Measurements from ENCODE around the gene AFDN.
"Not testable (repeated sequence)": the region's sequence is repeated elsewhere in the genome, so short reads cannot be mapped to it uniquely, and the experiment has no call there.

The AFDN gene

GRCh38 chr6:167985911-167986595, 159.3 kb downstream of the AFDN start:
- DNase-seq = no peak

GRCh38 chr6:167987396-167988153, 160.9 kb downstream of the AFDN start:
- DNase-seq = no peak

- DNase-seq = no peak
These were observed 161.4 kb downstream of the AFDN start for GRCh38 chr6:167988154-167988495.

- DNase-seq = no peak
These were observed 162.5 kb downstream of the AFDN start for GRCh38 chr6:167988945-167989841.

GRCh38 chr6:167990016-167990945, 163.6 kb downstream of the AFDN start:
- peak; percentile 42 for DNase-seq

- DNase-seq = no peak
These were observed 166.5 kb downstream of the AFDN start for GRCh38 chr6:167993169-167993568.

GRCh38 chr6:167993831-167994230, 167.1 kb downstream of the AFDN start:
- DNase-seq = no peak

GRCh38 chr6:167995302-167995701, 168.6 kb downstream of the AFDN start:
- DNase-seq = peak; percentile 38

GRCh38 chr6:167995731-167996151, 169.0 kb downstream of the AFDN start:
- DNase-seq = no peak

GRCh38 chr6:167996424-167997199, 169.9 kb downstream of the AFDN start:
- no peak for DNase-seq

- no peak for DNase-seq
These were observed 170.9 kb downstream of the AFDN start, which contains the start of gene KIF25 for GRCh38 chr6:167997642-167998041. Gene KIF25, plus strand, starts transcription at chr6:167997671. Its CDS starts 31,915 bp downstream, at chr6:168029586.

- DNase-seq = no peak
These were observed 171.5 kb downstream of the AFDN start for GRCh38 chr6:167998215-167998614.

GRCh38 chr6:168000198-168001028, 173.7 kb downstream of the AFDN start:
- no peak for DNase-seq

GRCh38 chr6:168001029-168001332, 174.3 kb downstream of the AFDN start:
- DNase-seq = no peak

GRCh38 chr6:168001514-168001913, 174.8 kb downstream of the AFDN start:
- not testable (repeated sequence) for DNase-seq

- no peak for DNase-seq
These were observed 176.1 kb downstream of the AFDN start for GRCh38 chr6:168002804-168003203.

GRCh38 chr6:168004023-168004422, 177.3 kb downstream of the AFDN start:
- no peak for DNase-seq

- no peak for DNase-seq
These were observed 178.2 kb downstream of the AFDN start for GRCh38 chr6:168004945-168005344.

GRCh38 chr6:168005796-168006195, 179.1 kb downstream of the AFDN start:
- DNase-seq = no peak

GRCh38 chr6:168007592-168008338, 181.1 kb downstream of the AFDN start:
- DNase-seq = no peak
